Activated CD8-positive, alpha-beta memory T cell treated with anti-CD3 and anti-CD28 coated beads, Interleukin-2, amount 10 ng/mL, durations not matched to agents 7 days and 5 days (primary cell): ENCODE data around the gene GOLGA6A. TPM values are rescaled to one million over a fixed set of nuclear protein-coding genes. Genes with fewer than 3 reads are reported as not detected.
"Not testable (repeated sequence)": the region's sequence is repeated elsewhere in the genome, so short reads cannot be mapped to it uniquely, and the experiment has no call there.

Experiments used
- ATAC-seq: fragments of 150-1000 bp; cut with Tn5 transposase; one replicate; pipeline ENCODE4 v1.10.0; 2021; ENCODE audit warnings: moderate library complexity
- CTCF ChIA-PET: fragments of 350-600 bp; sonication (Branson Sonifier 250); formaldehyde crosslinking; loops from one replicate; lab custom pipeline; 2021; ENCODE audit warnings: antibody characterized with exemption; lab: Charles Lee
- DNase-seq: peaks from one replicate; pipeline ENCODE4 v3.0.0-alpha.2; 2020
- H3K27ac Mint-ChIP-seq: one replicate; pipeline ENCODE4 v1.8.0; 2021; ENCODE audit warnings: mild to moderate bottlenecking, mixed read lengths
- H3K27me3 Mint-ChIP-seq: one replicate; pipeline ENCODE4 v1.8.0; 2021; ENCODE audit warnings: mixed read lengths
- H3K36me3 Mint-ChIP-seq: one replicate; pipeline ENCODE4 v1.8.0; 2021; ENCODE audit warnings: mild to moderate bottlenecking, mixed read lengths
- H3K4me1 Mint-ChIP-seq: one replicate; pipeline ENCODE4 v1.8.0; 2021; ENCODE audit warnings: mixed read lengths
- H3K4me3 Mint-ChIP-seq: one replicate; pipeline ENCODE4 v1.8.0; 2021; ENCODE audit warnings: mild to moderate bottlenecking, moderate library complexity, mixed read lengths
- H3K9me3 Mint-ChIP-seq: one replicate; pipeline ENCODE4 v1.8.0; 2022; ENCODE audit warnings: low read depth, mixed read lengths
- total RNA-seq, 2 experiments: library from RNA; stranded (reverse); gene quantifications; one replicate each; pipeline ENCODE4 v1.2.3, GENCODE V29; 2021

GOLGA6A gene
- total RNA-seq = not detected

- DNase-seq, H3K27me3 Mint-ChIP-seq, H3K4me1 Mint-ChIP-seq, ATAC-seq, H3K9me3 Mint-ChIP-seq, H3K4me3 Mint-ChIP-seq, CTCF ChIA-PET, H3K36me3 Mint-ChIP-seq, H3K27ac Mint-ChIP-seq: not testable (repeated sequence)
Measured at GRCh38 chr15:74082450-74082849, at the start of gene GOLGA6A. Gene GOLGA6A (minus strand): TSS chr15:74082550. CDS start chr15:74082509, 41 bp downstream.

- H3K9me3 Mint-ChIP-seq = no peaks in the 10 kb centered on the region
Measured at GRCh38 chr15:74131628-74132413, 49.5 kb upstream of the GOLGA6A start.

GRCh38 chr15:74130849-74131627, 48.7 kb upstream of the GOLGA6A start:
- ATAC-seq (no peak), DNase-seq (no peak)
- Mint-ChIP-seq H3K4me3 (peak overlapping the region; percentile 0), H3K9me3 (no peaks in the 10 kb centered on the region), H3K36me3 (no peaks in the 10 kb centered on the region), H3K27ac (peak overlapping the region; percentile 41), H3K4me1 (peaks cover 18% of the 10 kb centered on the region), H3K27me3 (peaks cover 85% of the 10 kb centered on the region)
- CTCF ChIA-PET = interaction anchor here (0.7 to 5.5 kb wide), 2 partner anchors 167 to 190 kb away, joined by 3 to 29 read pairs; no protein-coding TSS in a partner anchor

More at GRCh38 chr15:74131628-74132413, 49.5 kb upstream of the GOLGA6A start:
- Mint-ChIP-seq H3K4me1 (peaks cover 22% of the 10 kb centered on the region), H3K36me3 (no peaks in the 10 kb centered on the region), H3K27ac (peak overlapping the region; percentile 45), H3K4me3 (peak overlapping the region; percentile 27), H3K27me3 (peaks cover 87% of the 10 kb centered on the region)
- CTCF ChIA-PET = interaction anchor here (0.7 to 5.5 kb wide), 2 partner anchors 166 to 189 kb away, joined by 3 to 29 read pairs; no protein-coding TSS in a partner anchor
- DNase-seq = no peak
- ATAC-seq = no peak

DNA sequence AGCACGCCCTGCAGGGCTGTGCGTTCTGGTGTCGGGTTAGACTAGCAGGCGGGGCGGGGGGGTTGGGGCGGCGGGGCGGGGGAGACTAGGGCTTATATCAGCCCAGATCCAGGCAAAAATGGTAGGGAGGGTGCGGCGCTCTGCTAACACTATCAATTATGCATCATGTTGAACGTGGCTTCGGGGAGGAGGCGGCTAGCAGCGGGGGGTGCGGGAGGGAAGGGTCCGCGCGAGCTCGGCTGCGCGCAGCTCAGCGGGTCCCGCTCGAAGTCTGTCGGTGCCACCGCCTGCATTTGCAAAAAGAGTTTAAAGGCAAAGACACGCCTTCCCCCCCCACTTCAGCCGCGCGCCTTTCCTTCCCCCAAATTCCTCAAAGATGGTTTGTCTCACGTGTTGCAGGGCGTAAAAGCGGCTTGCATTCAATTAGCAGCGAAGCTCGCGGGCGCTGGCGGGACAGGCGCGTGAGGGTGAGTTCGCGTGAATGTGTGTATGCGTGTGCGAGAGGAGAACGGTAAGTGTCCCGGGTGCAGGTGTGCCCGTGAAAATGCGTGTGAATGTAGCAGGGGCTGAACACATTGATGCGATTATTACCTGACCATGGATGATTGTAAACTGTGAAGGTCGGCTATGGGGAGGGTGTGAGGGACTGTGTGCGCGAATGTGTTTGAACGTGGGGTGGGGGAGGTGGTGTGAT, 48.0 kb upstream of the GOLGA6A start, which contains the start of gene ISLR2:
ISLR2 (plus strand) TSS at position 432 of the 694 bp plus-strand sequence. CDS start 2,169 bp downstream, outside the sequence.
- DNase-seq = no peak

GRCh38 chr15:74129586-74130154, 47.3 kb upstream of the GOLGA6A start:
- H3K4me3 Mint-ChIP-seq = no peak overlapping the region
- CTCF ChIA-PET = interaction anchor here (0.8 to 3.3 kb wide), 6 partner anchors 174 to 193 kb away, joined by 3 to 25 read pairs (median 12); no protein-coding TSS in a partner anchor
- no peaks in the 10 kb centered on the region for H3K9me3 Mint-ChIP-seq

More for the DNA sequence above, 48.0 kb upstream of the GOLGA6A start, which contains the start of gene ISLR2:
- Mint-ChIP-seq H3K4me1 (peaks cover 15% of the 10 kb centered on the region), H3K4me3 (peak within 1 kb of the TSS; percentile 0), H3K27me3 (peaks cover 83% of the 10 kb centered on the region), H3K9me3 (no peaks in the 10 kb centered on the region), H3K27ac (peak within 1 kb of the TSS; percentile 41), H3K36me3 (no peaks in the 10 kb centered on the region)
- ATAC-seq = no peak
- CTCF ChIA-PET = interaction anchor here (0.9 to 3.3 kb wide), 4 partner anchors 177 to 192 kb away, joined by 3 to 25 read pairs (median 22); no protein-coding TSS in a partner anchor

DNA sequence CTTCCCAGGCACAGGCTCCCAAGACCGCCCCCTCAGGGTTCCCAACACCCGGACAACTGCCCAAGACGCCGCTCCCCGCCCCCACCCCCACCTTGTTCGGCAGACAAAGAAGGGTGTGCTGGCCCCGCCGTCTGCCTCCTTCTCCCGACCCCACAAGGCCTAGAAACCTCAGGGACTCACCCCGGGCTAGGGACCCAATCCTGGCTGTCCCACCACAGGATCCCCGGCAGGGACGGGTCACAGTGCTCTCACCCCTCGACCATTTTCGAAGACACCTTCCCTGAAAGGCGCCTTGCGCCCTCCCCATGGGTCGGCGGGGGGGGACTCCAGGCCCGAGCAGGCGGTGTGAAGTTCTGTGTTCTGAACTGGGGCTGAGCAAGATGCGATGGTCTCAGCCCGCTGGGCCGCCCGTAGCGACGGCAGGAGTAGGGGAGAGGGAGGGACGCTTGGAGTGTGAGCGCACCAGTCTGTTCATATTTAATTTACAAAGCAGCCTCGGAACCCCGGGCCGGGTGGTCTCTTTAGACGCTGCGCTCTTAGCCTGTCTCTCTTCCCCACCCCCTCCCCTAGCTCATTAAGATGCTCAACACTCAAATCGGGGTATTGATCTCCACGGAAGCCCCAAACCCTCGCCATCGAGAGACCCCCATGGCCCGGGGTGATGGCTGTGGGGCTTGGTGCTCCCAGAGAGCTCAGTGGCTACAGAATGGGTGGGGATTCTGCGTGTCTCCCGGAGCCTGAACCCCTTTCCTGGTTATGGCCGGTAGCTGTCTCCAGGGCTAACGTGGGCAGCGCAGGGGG, 46.6 kb upstream of the GOLGA6A start:
- no peak overlapping the region for H3K27ac Mint-ChIP-seq
- H3K9me3 Mint-ChIP-seq = no peaks in the 10 kb centered on the region
- ATAC-seq (no peak), DNase-seq (no peak)
- H3K27me3 Mint-ChIP-seq = peaks cover 84% of the 10 kb centered on the region
- peaks cover 12% of the 10 kb centered on the region for H3K4me1 Mint-ChIP-seq
- H3K4me3 Mint-ChIP-seq = no peak overlapping the region
- CTCF ChIA-PET = interaction anchor here (0.7 to 3.3 kb wide), 11 partner anchors 9 to 200 kb away, joined by 3 to 25 read pairs (median 4); no protein-coding TSS in a partner anchor
- H3K36me3 Mint-ChIP-seq = no peaks in the 10 kb centered on the region

More at GRCh38 chr15:74129586-74130154, 47.3 kb upstream of the GOLGA6A start:
- ATAC-seq = no peak
- H3K36me3 Mint-ChIP-seq = no peaks in the 10 kb centered on the region
- H3K27ac Mint-ChIP-seq = peak overlapping the region; percentile 5
- H3K4me1 Mint-ChIP-seq = peaks cover 12% of the 10 kb centered on the region
- peaks cover 83% of the 10 kb centered on the region for H3K27me3 Mint-ChIP-seq
- DNase-seq = no peak

DNA sequence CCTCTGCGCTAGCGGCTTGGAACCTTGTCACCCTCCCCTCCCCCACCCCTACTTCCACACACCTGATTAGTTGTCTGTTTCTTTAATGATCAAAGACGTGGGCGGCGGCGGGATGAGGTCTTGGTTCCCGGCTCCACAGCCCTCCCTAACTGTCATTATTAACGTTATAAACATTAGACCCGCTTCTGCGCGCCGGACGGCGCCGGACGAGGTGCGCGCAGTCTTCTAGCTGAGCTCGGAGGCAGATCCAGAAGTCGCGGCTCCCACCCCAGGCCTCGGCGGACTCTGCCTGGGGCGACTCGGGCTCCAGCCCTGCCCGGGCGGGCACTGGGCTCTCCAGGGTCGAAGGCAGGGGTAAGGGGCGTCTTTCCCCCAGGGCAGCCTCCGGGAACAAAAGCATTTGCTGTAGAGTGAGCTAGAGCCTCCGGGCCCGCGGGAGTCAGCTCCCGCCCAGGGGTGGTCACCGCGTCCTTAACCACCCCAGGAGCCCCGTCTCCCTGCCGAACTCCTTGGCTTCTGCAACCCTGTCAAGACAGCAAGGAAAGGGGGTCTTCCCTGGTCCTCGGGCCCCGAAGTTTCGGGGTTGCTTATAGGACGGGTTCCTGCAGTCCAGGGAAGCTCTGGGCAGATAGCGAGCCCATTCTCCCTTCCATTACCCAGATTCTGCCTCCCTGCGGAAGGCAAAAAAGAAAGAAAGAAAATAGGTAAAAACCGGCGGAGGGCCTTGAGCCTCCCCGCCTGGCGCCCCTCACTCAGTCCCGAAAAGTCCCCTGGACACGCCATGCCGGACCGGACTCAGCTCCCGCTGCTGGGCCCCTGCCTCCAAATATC, 45.8 kb upstream of the GOLGA6A start:
- Mint-ChIP-seq H3K9me3 (no peaks in the 10 kb centered on the region), H3K4me3 (no peak overlapping the region), H3K36me3 (no peaks in the 10 kb centered on the region), H3K4me1 (peaks cover 14% of the 10 kb centered on the region), H3K27me3 (peaks cover 83% of the 10 kb centered on the region), H3K27ac (no peak overlapping the region)
- no peak for DNase-seq
- ATAC-seq = peak; percentile 14
- CTCF ChIA-PET = interaction anchor here (0.7 to 3.3 kb wide), 11 partner anchors 10 to 201 kb away, joined by 3 to 25 read pairs (median 4); no protein-coding TSS in a partner anchor

GRCh38 chr15:74127255-74127953, 45.1 kb upstream of the GOLGA6A start:
- peak; percentile 89 for DNase-seq
- H3K9me3 Mint-ChIP-seq = no peaks in the 10 kb centered on the region
- H3K36me3 Mint-ChIP-seq = no peaks in the 10 kb centered on the region
- peaks cover 81% of the 10 kb centered on the region for H3K27me3 Mint-ChIP-seq
- H3K4me3 Mint-ChIP-seq = no peak overlapping the region
- ATAC-seq = peak; percentile 95
- H3K27ac Mint-ChIP-seq = no peak overlapping the region
- CTCF ChIA-PET = interaction anchor here (1.0 to 3.3 kb wide), 10 partner anchors 79 to 202 kb away, joined by 3 to 25 read pairs (median 5); no protein-coding TSS in a partner anchor
- peaks cover 13% of the 10 kb centered on the region for H3K4me1 Mint-ChIP-seq

DNA sequence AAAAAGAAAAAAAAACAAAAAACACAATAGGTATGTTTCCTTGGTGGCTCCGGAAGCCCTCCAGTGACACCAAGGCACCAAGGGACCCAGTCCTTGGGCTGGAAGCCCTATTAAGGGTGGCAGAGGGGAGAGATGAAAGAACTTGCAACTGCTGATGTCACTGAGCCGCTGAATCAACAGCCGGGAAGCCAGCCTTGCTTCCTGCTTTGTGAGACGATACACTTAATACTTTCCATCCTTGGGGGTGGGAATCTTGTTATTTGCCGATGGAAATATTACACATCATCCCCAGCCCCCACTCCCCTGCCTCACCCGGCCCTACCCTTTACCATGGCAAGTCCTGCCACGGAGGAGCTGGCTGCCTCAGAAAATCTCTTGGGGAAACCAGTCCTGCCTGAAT, 42.4 kb upstream of the GOLGA6A start:
- DNase-seq = no peak
- Mint-ChIP-seq H3K27ac (no peak overlapping the region), H3K27me3 (peaks cover 69% of the 10 kb centered on the region), H3K4me3 (no peak overlapping the region), H3K36me3 (no peaks in the 10 kb centered on the region), H3K9me3 (no peaks in the 10 kb centered on the region), H3K4me1 (peaks cover 12% of the 10 kb centered on the region)
- CTCF ChIA-PET = interaction anchor here (2.0 to 2.8 kb wide), 2 partner anchors 183 to 198 kb away, joined by 7 to 16 read pairs; no protein-coding TSS in a partner anchor
- ATAC-seq = no peak

- peaks cover 12% of the 10 kb centered on the region for H3K4me1 Mint-ChIP-seq
- H3K36me3 Mint-ChIP-seq = no peaks in the 10 kb centered on the region
- no peaks in the 10 kb centered on the region for H3K9me3 Mint-ChIP-seq
- no peak overlapping the region for H3K27ac Mint-ChIP-seq
- ATAC-seq = no peak
- H3K27me3 Mint-ChIP-seq = peaks cover 64% of the 10 kb centered on the region
- CTCF ChIA-PET = no interaction called here
- DNase-seq = no peak
- H3K4me3 Mint-ChIP-seq = no peak overlapping the region
Measured at GRCh38 chr15:74124196-74124595, 41.8 kb upstream of the GOLGA6A start.
